Spleen (tissue), 11 donors: Measurements from ENCODE around the gene HS6ST2. TPM values are rescaled to one million over a fixed set of nuclear protein-coding genes. Genes with fewer than 3 reads are reported as not detected.

ENCODE experiments used
- DNase-seq: peaks from one replicate; pipeline ENCODE4 v3.0.0-alpha.2; 2020
- H3K27ac ChIP-seq, 8 donors: fragments of 200-600 bp; sonication (generic) in 7 of 8; 1 replicate in 4 of 8; 2 replicates in 4 of 8; pipeline versions ENCODE4 v1.5.0 to v1.8.0; 2016 to 2021; ENCODE audit warnings: inconsistent platforms in 4 of 8, mild to moderate bottlenecking in 4 of 8, moderate library complexity in 1 of 8
- H3K27me3 ChIP-seq, 7 donors: fragments of 200-600 bp; sonication (generic) in 6 of 7; replicated peaks in 1 of 7; 1 replicate in 4 of 7; 2 replicates in 3 of 7; pipeline versions ENCODE4 v1.5.0 to v1.8.0; 2016 to 2021; ENCODE audit warnings: inconsistent platforms in 3 of 7, mild to moderate bottlenecking in 1 of 7
- H3K36me3 ChIP-seq, 6 donors: fragments of 200-600 bp; sonication (generic) in 5 of 6; 1 replicate in 4 of 6; 2 replicates in 2 of 6; pipeline versions ENCODE4 v1.5.0 to v1.8.0; 2016 to 2021; ENCODE audit warnings: inconsistent platforms in 2 of 6
- H3K4me1 ChIP-seq, 6 donors: fragments of 200-600 bp; sonication (generic) in 5 of 6; 1 replicate in 3 of 6; 2 replicates in 3 of 6; pipeline versions ENCODE4 v1.5.0 to v1.8.0; 2016 to 2021; ENCODE audit warnings: inconsistent platforms in 3 of 6
- H3K4me3 ChIP-seq, 8 donors: fragments of 200-600 bp; sonication (generic) in 7 of 8; 1 replicate in 4 of 8; 2 replicates in 4 of 8; pipeline versions ENCODE4 v1.5.0 to v1.8.0; 2016 to 2021; ENCODE audit warnings: inconsistent platforms in 4 of 8, mild to moderate bottlenecking in 4 of 8, moderate library complexity in 2 of 8
- H3K9me3 ChIP-seq, 8 donors: fragments of 200-600 bp; sonication (generic) in 7 of 8; 1 replicate in 4 of 8; 2 replicates in 4 of 8; pipeline versions ENCODE4 v1.5.0 to v1.8.0; 2016 to 2021; ENCODE audit warnings: inconsistent platforms in 4 of 8
- POLR2A ChIP-seq, 3 donors: fragments of 450-650 bp; IDR thresholded peaks; one replicate each; pipeline ENCODE4 v1.5.1; 2017; ENCODE audit warnings: antibody characterized with exemption in 3 of 3, mild to moderate bottlenecking in 1 of 3
- POLR2AphosphoS5 ChIP-seq, 3 donors: sonication (generic); formaldehyde crosslinking; IDR thresholded peaks; one replicate each; pipeline ENCODE4 v1.5.1; 2017; ENCODE audit warnings: antibody characterized with exemption in 3 of 3
- WGBS, 5 donors: extraction: QIAGEN DNeasy Blood & Tissue Kit in 3 of 5; methylation state at CpG; one replicate each; pipeline versions ENCODE4 v1.1.5 to v1.1.7; 2013 to 2018; 5-methylcytosine and 5-hydroxymethylcytosine counted together
- intact Hi-C: fragments of 100-400 bp; cut with DNase I; formaldehyde crosslinking; loops from one replicate; pipeline ENCODE4 v1.15.0; 2023; ENCODE audit warnings: low total_unique reads
- polyA plus RNA-seq, 3 donors: library from polyadenylated mRNA; stranded (reverse); fragments of 200-250 nt; gene quantifications; one replicate each; pipeline ENCODE4 v1.2.1, GENCODE V29; 2013
- total RNA-seq, 7 donors: library from RNA; depleted of rRNA in 3 of 7; stranded (reverse); fragments of >200 nt in 3 of 7; fragmentation: NEBNext Ultra II Directional in 4 of 7; extraction: Animal tissue kit (Norgen Biotek cat#: 25700) in 4 of 7; gene quantifications; one replicate each; pipeline versions ENCODE4 v1.1.0 to v1.2.1, GENCODE V29; 2016 to 2021
- TF ChIP-seq, protein P1 (sequence below), 11 experiments: fragments of 200-600 bp in 7 of 11; fragments of 450-650 bp in 4 of 11; sonication (generic) in 4 of 11; IDR thresholded peaks in 8 of 11; conservative IDR thresholded peaks in 3 of 11; 1 replicate in 7 of 11; 2 replicates in 4 of 11; pipeline versions ENCODE4 v1.4.0 to v1.8.0; 2016 to 2021; ENCODE audit warnings: antibody characterized with exemption in 11 of 11, inconsistent platforms in 4 of 11, mild to moderate bottlenecking in 1 of 11
- donor health status: healthy with polysubstance abuse.
- donor health status: DM: no; HTN: no; CAD: no; lungs with moderate emphysema.
- donor health status: DM: no; HTN: no; CAD: no.
- donor health status: Bipolar disorder and iron deficiency.
- donor health status: healthy.
- donor health status: DM: no; HTN: no; CAD: no.
- donor health status: DM: yes; HTN: yes; CAD: no.

The HS6ST2 gene
- total and polyA plus RNA-seq, 10 donors = 0.02 to 0.20 (median 0.09) TPM; not detected in 7

DNA sequence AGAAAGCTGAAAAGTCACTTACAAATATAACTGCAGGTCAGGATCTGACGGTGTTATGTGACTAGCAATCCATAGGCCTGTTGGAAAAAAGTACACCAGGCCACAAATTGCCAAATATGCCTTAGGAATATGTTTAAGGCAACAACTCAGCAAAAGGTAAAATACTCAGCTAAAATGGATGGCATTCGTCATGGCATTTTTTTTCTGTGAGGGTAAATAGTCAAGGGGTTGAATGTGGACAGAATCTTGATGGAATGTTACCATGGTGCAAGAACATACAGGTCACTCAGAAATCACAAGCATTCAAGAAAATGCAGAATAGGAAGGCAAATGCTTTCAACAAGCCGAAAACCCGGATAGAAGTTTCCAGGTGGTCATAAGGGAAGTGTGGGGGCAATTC lies 347.9 kb downstream of the HS6ST2 start:
- H3K36me3 ChIP-seq = no peaks in the 10 kb centered on the region
- H3K9me3 ChIP-seq = no peaks in the 10 kb centered on the region
- peaks cover 0 to 3% (median 0%) of the 10 kb centered on the region in 7 donors for H3K27me3 ChIP-seq
- H3K4me1 ChIP-seq = no peaks in the 10 kb centered on the region
- H3K4me3 ChIP-seq = no peak overlapping the region
- TF ChIP-seq POLR2A (IDR thresholded peaks at IDR 0.05) (no peak), POLR2AphosphoS5 (IDR thresholded peaks at IDR 0.05) (no peak)
- TF ChIP-seq, protein P1, sequence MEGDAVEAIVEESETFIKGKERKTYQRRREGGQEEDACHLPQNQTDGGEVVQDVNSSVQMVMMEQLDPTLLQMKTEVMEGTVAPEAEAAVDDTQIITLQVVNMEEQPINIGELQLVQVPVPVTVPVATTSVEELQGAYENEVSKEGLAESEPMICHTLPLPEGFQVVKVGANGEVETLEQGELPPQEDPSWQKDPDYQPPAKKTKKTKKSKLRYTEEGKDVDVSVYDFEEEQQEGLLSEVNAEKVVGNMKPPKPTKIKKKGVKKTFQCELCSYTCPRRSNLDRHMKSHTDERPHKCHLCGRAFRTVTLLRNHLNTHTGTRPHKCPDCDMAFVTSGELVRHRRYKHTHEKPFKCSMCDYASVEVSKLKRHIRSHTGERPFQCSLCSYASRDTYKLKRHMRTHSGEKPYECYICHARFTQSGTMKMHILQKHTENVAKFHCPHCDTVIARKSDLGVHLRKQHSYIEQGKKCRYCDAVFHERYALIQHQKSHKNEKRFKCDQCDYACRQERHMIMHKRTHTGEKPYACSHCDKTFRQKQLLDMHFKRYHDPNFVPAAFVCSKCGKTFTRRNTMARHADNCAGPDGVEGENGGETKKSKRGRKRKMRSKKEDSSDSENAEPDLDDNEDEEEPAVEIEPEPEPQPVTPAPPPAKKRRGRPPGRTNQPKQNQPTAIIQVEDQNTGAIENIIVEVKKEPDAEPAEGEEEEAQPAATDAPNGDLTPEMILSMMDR (IDR thresholded peaks at IDR 0.05 in 8 of 11, conservative IDR thresholded peaks at IDR 0.05 in 3 of 11) = no peak
- no peak for DNase-seq
- H3K27ac ChIP-seq = no peak overlapping the region
- intact Hi-C loops = loop anchor here (10.0 kb wide), 1 partner anchor 516 kb away; no protein-coding TSS in a partner anchor
- 61 to 97% (median 90%) methylated on average over 4 of the region's 4 CpGs for WGBS, 5 donors

DNA sequence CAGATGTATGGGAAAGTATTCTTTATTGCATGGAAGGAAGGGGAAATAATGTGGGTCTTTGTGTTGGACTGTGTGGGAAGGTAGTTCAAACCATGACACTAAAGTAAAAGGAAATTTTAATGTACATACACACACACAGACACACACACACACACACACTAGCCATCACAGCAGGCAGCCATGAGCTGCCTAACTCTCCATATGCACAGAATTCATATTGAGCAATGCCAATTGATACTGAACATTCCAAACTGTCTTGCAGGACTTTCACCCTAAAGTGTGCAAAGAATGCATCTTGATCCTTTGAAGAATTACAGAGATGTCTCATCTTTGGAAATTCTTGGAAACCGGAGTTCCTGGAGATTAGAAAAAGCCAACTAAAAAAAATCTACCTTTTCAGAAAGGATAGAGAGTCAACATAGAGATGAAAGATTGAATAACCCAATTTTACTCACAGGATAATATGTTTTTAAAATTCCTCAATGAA lies 349.0 kb downstream of the HS6ST2 start:
- Histone ChIP-seq H3K27ac (no peak overlapping the region), H3K36me3 (no peaks in the 10 kb centered on the region), H3K27me3 (peaks cover 0 to 13% (median 0%) of the 10 kb centered on the region in 7 donors), H3K4me1 (no peaks in the 10 kb centered on the region), H3K4me3 (no peak overlapping the region), H3K9me3 (no peaks in the 10 kb centered on the region)
- intact Hi-C loops = no loop called here
- no peak for DNase-seq
- 61 to 93% (median 88%) methylated on average over 1 of the region's 1 CpG for WGBS, 5 donors
- TF ChIP-seq, protein P1 (IDR thresholded peaks at IDR 0.05 in 8 of 11, conservative IDR thresholded peaks at IDR 0.05 in 3 of 11) = no peak
- TF ChIP-seq POLR2A (IDR thresholded peaks at IDR 0.05) = no peak
- TF ChIP-seq POLR2AphosphoS5 (IDR thresholded peaks at IDR 0.05) = no peak

DNA sequence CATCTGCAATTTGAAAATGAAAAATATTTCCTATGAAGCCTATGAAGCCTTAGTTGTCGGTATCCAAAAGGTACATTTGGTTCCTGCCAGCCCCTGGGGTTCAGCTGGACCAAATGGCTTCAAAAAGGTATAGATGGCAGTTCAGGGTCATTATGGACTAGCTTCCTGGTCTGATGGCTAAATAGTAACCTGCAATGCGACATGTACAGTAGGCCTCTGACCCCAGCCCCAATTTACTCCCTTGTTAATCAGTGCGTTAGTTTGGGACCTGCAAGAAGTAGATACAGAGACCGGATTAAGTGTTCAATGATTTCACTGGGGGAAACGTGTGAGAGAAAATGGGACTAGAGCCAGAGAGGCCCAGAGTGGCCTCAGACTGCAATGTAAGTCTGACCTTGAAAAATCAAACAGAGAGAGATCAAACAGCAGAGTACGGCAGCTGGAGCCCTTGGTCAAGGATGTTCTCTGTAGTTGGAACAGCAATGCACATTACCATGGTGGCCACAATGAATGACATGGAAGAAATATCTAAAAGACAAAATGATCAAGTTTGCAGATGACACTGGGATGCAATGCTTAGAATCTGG lies 354.6 kb downstream of the HS6ST2 start:
- no peak for DNase-seq
- H3K4me3 ChIP-seq = no peak overlapping the region
- H3K4me1 ChIP-seq = no peaks in the 10 kb centered on the region
- 71 to 90% (median 78%) methylated on average over 6 of the region's 6 CpGs for WGBS, 5 donors
- intact Hi-C loops = no loop called here
- H3K9me3 ChIP-seq = no peaks in the 10 kb centered on the region
- H3K36me3 ChIP-seq = no peaks in the 10 kb centered on the region
- H3K27ac ChIP-seq = no peak overlapping the region
- TF ChIP-seq, protein P1 (IDR thresholded peaks at IDR 0.05 in 8 of 11, conservative IDR thresholded peaks at IDR 0.05 in 3 of 11) = no peak
- TF ChIP-seq POLR2A (IDR thresholded peaks at IDR 0.05) = no peak
- no peak for TF ChIP-seq POLR2AphosphoS5 (IDR thresholded peaks at IDR 0.05)
- H3K27me3 ChIP-seq = peaks cover 0 to 18% (median 0%) of the 10 kb centered on the region in 7 donors

DNA sequence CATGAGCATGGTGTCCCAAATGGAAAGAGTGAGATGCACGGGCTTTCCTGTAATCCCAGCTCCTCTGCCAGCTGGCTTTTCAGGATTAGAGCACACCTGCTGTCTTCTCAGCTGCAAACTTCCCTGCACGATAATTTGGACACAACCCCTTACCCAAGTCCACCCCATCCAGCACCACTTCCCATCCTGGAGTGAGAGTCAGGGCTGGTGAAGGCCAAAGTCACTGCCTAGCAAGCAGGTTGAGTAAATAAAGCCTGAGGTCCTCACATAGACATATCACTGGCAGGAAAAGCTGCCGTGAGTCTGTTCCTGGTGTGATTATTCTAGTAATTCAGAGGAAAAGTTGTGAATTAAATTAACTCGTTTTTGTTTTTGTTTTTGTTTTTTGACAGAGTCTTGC lies 355.7 kb downstream of the HS6ST2 start:
- no peaks in the 10 kb centered on the region for H3K9me3 ChIP-seq
- 66 to 88% (median 74%) methylated on average over 4 of the region's 4 CpGs for WGBS, 5 donors
- no peaks in the 10 kb centered on the region for H3K36me3 ChIP-seq
- TF ChIP-seq, protein P1 (IDR thresholded peaks at IDR 0.05 in 8 of 11, conservative IDR thresholded peaks at IDR 0.05 in 3 of 11) = no peak
- TF ChIP-seq POLR2A (IDR thresholded peaks at IDR 0.05) = no peak
- no peak overlapping the region for H3K27ac ChIP-seq
- no peaks in the 10 kb centered on the region for H3K4me1 ChIP-seq
- H3K4me3 ChIP-seq = no peak overlapping the region
- intact Hi-C loops = no loop called here
- no peak for DNase-seq
- peaks cover 0 to 18% (median 0%) of the 10 kb centered on the region in 7 donors for H3K27me3 ChIP-seq
